ENCODE measurements around the gene USP13.

GRCh38 chr3:179822296-179822695, 169.5 kb downstream of the USP13 start:
- no peak for TF ChIP-seq POLR2A (IDR thresholded peaks at IDR 0.05; ENCODE audit: low read length)
- no peak for TF ChIP-seq GATA1 (IDR thresholded peaks at IDR 0.05; ENCODE audit: low read depth, low read length)

All from erythroblast (primary cell).